GM21367 (cell line): Measurements from ENCODE around the gene SLC25A45.

Source experiments
- ATAC-seq: cut with Tn5 transposase; IDR thresholded peaks from one replicate; pipeline ENCODE4 v1.9.1; 2021; ENCODE audit not compliant: unreplicated experiment

SLC25A45 gene, protein sequence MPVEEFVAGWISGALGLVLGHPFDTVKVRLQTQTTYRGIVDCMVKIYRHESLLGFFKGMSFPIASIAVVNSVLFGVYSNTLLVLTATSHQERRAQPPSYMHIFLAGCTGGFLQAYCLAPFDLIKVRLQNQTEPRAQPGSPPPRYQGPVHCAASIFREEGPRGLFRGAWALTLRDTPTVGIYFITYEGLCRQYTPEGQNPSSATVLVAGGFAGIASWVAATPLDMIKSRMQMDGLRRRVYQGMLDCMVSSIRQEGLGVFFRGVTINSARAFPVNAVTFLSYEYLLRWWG

DNA sequence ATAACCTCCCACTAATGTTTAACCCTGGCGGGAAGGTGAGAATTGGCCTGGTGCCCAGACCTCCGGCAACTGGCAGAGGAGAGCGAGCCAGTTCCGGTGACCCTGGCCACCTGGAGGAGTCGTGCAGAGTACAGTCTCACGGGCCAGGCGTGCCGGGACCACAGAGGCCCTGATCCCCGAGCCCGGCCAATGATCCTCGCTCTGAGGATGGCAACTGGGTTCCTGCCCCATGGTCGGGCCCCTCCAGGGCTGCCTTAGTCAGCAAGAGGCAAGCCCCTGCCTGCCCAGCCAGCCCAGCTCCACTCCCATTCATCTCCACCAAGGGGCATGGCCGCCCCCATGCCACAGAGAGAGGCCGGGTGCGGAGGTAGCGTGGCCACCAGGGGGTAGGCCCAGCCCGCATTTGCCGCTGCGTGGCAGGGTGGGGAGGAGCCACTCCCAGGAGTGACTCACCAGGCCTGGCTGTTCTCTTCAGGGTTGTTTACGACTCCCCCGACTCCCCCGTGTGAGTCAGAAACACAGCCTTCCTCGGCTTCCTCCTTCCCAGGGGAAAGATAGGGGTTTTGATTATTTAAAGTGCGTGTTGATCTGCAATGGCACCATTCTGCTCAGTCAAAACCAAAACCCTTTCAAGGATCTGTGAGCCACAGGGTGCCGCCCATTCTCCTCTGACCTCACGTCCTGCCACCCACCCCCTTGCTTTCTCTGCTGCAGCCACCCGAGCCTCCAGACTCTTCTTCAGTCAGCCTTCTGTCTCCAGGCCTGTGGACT is at the start of gene SLC25A45:
TSS of gene SLC25A45 (minus strand) at position 614 of the 771 bp plus-strand sequence. CDS start 695 bp downstream, outside the sequence.
- peak; percentile 38 for ATAC-seq

DNA sequence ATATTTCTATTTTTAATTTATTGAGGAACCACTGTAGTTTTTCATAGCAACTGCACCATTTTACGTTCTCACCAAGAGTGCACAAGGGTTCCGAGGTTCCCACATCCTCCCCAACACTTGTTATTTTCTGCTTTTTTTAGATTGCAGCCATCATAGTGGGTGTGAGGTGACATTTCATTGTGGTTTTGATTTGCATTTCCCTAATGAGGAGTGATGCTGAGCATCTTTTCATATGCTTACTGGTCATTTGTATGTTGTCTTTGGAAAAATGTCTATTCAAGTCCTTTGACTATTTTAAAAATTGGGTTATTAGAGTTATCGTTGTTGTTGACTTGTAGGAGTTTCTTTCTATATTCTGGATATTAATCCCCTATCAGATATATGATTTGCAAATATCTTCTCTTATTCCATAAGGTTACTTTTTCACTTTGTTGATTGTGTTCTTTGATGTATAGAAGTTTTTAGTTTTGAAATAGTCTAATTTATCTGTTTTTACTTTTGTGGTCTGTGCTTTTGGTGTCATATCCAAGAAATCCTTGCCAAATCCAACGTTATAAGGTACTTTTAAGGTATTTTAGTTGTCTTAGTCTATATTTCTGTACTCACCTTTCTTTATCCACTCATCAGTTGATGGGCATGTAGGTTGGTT is 49.1 kb upstream of the SLC25A45 start:
- no peak for ATAC-seq

DNA sequence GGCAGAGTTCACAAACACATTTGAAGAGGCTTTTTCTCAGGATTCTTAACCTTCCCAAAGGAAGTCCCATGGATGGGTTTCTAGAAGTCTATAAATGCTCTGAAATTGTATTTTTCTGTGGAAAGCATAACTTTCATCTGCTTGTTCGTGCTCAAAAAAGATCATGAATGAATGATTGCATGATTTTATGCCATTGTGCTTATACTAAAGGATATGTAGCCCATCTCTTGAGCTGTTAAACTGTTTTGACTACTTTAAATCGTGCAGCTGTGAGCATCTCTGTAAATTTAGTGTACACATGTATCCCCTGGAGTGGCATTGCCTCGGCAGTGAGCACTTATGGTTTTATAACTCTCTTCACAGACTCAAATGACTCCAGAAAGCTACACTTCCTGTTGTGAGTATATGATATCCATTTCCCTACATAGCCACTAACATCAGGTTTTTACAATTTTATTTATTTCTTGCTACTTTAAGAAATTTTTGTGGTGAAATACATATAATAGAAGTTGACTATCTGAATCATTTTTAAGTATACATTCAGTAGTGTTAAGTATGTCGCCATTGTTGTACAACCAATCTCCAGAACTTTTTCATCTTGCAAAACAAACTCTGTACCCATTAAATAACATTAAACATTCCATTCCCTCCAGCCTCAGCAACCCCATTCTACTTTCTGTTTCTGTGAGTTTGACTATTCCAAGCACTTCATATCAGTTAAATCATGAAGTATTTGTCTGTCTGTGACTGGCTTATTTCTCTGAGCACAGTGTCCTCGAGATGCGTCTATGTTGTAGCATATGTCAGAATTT is 48.2 kb upstream of the SLC25A45 start:
- ATAC-seq = no peak

DNA sequence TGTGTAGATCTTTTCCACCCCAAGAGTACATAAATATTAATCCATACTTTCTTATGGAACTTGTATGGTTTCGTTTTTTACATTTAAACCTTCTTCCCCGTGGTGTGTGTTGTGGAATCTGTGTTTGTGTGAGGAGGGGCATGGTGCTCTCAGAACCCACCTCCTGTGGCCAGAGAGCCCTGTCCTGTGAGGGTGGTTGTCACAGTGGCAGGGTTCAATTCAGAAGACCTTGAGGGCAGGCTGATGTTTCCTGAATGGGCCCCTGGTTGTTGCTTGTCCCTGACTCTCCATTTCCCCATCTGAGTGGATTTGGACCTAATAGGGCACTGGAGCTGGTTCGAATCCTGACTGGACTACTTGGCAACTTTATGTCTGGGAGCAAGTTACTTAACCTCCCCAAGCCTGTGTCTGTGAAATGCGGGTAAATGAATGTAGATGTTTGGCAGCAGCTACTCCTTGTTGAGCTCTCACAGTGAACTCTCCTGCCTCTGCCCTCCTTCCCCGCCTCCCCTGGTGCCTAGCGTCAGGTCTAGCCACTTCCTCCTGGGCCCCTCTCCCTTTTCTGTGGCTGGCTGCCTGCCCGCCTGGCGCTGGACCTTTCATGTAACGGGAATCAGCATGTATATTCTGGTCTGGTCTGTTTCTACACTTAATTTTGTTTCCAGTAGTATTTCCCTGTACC is 47.4 kb upstream of the SLC25A45 start:
- ATAC-seq = no peak

- no peak for ATAC-seq
These were observed 46.7 kb upstream of the SLC25A45 start for GRCh38 chr11:65429068-65429681.

DNA sequence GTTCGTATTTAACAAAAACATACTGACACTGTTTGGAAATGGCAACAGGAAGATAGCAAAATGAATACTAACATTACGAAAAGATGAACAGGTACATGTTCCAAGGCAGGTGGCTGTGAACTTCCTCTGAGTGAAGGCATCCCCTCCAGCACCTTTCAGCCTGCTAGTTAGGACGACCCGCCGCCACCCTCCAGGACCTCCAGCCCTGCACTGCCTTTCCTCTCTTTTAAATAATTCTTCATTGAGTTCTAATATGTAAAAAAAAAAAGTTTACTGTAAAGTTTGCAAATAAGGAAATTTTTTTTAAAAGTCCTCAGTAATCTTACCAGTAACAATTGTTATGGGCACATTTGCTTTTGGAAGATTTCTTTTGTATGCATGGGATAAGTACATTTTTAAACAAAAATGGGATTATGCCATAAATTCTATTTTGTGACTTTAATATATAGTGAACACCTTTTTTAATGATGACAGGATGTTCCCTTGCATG is 46.2 kb upstream of the SLC25A45 start:
- no peak for ATAC-seq

DNA sequence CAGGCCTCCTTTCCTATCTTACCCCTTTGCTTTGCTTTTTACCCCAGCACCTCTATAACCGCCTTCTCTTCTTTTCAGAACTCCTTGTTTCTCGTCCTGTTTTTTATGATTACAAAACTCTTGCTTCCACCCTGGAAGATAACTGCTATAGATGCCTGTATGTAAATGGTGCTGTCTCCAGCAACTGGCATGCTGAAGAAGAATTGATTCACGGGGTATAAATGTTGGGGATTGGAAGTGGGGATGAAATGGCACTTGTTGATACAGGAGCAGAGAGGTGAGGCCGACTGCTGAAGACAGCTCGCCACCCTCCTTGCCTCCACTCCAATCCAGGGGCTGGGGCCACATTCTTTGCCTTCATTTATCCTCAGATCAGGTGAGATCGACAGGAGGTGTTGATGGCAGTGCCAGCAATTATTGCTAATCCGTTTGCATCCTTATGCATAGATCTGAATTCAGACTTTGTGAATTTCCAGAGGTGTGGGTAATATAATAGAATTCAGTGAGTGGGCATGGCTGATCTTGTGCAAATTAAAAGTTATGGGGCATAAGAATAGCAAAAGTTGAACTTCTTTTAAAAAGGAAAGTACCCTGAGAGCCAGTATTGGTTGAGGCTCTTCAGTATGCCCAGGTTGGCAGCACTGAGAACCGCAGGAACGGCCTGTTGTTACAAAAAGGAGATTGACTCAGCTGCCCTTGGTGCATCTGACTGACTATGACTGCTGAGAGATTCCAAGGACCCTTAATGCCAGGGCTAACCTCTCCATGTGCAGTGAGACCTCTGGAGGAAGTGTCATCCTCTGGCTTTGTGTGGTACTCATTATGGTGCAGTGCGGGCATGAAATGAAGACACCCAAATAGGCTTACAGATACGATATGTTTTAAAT is 45.5 kb upstream of the SLC25A45 start:
- no peak for ATAC-seq

DNA sequence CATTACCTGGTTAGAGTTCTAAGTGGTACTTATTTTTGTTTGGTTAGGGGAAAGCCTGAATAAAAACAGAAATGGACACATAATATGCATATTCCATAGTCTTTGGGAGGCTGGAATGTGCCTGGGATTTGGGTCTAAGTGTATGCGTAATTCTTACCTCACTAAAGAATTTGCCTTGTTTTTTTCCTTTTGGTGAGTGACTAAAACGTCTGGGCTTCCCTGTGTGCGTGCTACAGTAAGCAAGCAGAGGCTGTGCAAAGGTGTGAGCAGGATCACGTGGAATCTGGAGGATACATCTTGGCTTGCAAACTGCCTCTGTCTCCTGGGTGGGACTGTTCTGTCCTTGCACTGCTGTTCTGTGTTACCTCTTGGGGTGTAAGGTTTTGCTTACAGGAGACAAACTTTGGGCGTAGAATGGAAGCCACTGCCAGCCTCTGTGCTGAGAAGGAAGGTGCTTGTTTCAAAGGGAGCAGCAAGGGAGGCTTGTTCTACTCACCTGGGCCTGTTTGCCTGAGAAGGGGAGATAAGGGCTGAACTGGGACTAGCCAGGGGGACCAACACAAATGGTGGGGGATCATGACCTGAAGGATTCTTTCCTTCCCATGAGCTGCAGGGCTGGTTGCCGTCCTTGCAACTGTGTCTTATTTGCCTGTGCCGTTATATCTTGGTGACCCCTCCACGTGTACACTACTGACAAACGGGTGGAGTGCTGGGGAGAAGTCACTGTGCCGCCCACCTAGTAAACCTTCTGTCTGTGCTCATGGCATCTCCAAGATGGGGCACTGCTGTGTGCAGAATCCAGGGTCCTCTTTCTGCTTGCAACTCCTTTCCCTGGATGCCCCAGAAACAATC is 44.6 kb upstream of the SLC25A45 start:
- ATAC-seq = no peak

DNA sequence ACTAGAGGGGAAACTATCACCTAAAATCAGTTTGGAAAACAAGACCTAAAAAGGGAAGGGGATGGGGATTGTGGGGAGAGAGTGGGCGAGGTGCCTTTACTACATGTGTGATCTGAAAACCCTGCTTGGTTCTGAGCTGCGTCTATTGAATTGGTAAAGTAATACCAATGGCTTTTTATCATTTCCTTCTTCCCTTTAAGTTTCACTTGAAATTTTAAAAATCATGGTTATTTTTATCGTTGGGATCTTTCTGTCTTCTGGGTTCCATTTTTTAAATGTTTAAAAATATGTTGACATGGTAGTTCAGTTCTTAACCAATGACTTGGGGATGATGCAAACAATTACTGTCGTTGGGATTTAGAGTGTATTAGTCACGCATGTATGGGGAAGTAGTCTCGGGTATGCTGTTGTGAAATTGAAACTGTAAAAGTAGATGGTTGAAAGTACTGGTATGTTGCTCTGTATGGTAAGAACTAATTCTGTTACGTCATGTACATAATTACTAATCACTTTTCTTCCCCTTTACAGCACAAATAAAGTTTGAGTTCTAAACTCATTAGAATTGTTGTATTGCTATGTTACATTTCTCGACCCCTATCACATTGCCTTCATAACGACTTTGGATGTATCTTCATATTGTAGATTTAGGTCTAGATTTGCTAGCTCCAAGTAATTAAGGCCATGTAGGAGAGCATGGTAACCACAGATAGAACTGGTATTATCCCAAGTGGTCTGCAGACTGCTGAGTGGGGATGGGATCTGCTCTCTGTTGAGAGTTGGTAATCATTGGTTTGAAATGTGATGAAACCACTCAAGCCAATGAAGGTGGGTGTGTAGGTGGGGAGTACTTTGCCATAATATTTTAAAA is 43.8 kb upstream of the SLC25A45 start:
- no peak for ATAC-seq

DNA sequence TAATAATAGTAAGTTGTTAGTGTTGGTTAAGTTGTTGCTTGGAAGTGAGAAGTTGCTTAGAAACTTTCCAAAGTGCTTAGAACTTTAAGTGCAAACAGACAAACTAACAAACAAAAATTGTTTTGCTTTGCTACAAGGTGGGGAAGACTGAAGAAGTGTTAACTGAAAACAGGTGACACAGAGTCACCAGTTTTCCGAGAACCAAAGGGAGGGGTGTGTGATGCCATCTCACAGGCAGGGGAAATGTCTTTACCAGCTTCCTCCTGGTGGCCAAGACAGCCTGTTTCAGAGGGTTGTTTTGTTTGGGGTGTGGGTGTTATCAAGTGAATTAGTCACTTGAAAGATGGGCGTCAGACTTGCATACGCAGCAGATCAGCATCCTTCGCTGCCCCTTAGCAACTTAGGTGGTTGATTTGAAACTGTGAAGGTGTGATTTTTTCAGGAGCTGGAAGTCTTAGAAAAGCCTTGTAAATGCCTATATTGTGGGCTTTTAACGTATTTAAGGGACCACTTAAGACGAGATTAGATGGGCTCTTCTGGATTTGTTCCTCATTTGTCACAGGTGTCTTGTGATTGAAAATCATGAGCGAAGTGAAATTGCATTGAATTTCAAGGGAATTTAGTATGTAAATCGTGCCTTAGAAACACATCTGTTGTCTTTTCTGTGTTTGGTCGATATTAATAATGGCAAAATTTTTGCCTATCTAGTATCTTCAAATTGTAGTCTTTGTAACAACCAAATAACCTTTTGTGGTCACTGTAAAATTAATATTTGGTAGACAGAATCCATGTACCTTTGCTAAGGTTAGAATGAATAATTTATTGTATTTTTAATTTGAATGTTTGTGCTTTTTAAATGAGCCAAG is 42.9 kb upstream of the SLC25A45 start:
- ATAC-seq = no peak

DNA sequence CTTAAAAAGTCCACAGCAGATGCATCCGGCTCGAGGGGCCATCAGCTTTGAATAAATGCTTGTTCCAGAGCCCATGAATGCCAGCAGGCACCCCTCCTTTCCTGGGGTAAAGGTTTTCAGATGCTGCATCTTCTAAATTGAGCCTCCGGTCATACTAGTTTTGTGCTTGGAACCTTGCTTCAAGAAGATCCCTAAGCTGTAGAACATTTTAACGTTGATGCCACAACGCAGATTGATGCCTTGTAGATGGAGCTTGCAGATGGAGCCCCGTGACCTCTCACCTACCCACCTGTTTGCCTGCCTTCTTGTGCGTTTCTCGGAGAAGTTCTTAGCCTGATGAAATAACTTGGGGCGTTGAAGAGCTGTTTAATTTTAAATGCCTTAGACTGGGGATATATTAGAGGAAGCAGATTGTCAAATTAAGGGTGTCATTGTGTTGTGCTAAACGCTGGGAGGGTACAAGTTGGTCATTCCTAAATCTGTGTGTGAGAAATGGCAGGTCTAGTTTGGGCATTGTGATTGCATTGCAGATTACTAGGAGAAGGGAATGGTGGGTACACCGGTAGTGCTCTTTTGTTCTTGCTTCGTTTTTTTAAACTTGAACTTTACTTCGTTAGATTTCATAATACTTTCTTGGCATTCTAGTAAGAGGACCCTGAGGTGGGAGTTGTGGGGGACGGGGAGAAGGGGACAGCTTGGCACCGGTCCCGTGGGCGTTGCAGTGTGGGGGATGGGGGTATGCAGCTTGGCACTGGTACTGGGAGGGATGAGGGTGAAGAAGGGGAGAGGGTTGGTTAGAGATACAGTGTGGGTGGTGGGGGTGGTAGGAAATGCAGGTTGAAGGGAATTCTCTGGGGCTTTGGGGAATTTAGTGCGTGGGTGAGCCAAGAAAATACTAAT is 42.0 kb upstream of the SLC25A45 start:
- no peak for ATAC-seq

DNA sequence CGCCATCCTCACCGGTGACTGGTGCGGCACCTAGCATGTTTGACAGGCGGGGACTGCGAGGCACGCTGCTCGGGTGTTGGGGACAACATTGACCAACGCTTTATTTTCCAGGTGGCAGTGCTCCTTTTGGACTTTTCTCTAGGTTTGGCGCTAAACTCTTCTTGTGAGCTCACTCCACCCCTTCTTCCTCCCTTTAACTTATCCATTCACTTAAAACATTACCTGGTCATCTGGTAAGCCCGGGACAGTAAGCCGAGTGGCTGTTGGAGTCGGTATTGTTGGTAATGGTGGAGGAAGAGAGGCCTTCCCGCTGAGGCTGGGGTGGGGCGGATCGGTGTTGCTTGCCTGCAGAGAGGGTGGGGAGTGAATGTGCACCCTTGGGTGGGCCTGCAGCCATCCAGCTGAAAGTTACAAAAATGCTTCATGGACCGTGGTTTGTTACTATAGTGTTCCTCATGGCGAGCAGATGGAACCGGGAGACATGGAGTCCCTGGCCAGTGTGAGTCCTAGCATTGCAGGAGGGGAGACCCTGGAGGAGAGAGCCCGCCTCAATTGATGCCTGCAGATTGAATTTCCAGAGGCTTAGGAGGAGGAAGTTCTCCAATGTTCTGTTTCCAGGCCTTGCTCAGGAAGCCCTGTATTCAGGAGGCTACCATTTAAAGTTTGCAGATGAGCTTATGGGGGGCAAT is 41.2 kb upstream of the SLC25A45 start:
- ATAC-seq = no peak

DNA sequence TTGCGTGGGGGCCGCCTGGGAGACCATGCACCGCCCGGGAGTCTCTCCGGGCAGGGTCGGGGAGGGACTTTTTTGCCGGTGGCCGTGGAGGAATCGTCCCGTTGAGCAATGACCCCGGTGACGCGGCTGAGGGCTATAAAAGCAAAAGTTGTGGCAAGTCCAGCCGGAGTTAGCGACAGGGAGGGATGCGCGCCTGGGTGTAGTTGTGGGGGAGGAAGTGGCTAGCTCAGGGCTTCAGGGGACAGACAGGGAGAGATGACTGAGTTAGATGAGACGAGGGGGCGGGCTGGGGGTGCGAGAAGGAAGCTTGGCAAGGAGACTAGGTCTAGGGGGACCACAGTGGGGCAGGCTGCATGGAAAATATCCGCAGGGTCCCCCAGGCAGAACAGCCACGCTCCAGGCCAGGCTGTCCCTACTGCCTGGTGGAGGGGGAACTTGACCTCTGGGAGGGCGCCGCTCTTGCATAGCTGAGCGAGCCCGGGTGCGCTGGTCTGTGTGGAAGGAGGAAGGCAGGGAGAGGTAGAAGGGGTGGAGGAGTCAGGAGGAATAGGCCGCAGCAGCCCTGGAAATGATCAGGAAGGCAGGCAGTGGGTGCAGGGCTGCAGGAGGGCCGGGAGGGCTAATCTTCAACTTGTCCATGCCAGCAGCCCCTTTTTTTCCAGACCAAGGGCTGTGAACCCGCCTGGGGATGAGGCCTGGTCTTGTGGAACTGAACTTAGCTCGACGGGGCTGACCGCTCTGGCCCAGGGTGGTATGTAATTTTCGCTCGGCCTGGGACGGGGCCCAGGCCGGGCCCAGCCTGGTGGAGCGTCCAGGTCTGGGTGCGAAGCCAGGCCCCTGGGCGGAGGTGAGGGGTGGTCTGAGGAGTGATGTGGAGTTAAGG is 40.4 kb upstream of the SLC25A45 start, which contains the start of gene NEAT1:
TSS of gene NEAT1 (plus strand) at position 166 of the 883 bp plus-strand sequence.
- no peak for ATAC-seq
